Thyroid gland (tissue), 4 donors: Measurements from ENCODE around the gene C1QL1.

Experiments used
- CTCF ChIP-seq, 6 experiments: fragments of 200-600 bp in 3 of 6; fragments of 450-650 bp in 3 of 6; sonication (generic) in 3 of 6; IDR thresholded peaks; one replicate each; pipeline ENCODE4 v1.5.1; 2016 to 2019; ENCODE audit warnings: antibody characterized with exemption in 6 of 6, mild to moderate bottlenecking in 2 of 6, inconsistent platforms in 1 of 6, moderate library complexity in 1 of 6
- POLR2A ChIP-seq, 2 donors: fragments of 450-650 bp; IDR thresholded peaks; one replicate each; pipeline ENCODE4 v1.6.1; 2017; ENCODE audit warnings: antibody characterized with exemption in 2 of 2, mild to moderate bottlenecking in 2 of 2, moderate library complexity in 1 of 2

DNA sequence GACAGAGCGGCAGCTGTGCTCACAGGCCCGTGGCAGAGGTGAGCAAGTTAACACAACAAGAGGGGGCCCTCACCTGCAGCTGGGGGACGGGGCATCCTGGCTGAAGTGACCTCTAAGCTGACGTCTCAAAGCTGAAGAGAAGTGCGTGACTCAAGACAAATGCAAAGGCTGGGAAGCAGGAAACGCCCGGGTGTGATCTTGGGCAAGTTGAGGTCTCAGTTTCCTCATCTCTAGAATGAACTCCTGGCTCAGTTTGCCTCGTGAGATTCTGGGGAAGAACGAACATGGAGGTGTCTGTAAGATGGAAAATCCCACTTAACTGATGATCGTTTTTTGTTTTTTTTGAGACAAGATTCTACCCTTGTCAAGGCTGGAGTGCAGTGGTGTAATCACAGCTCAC is 40.1 kb upstream of the C1QL1 start:
- TF ChIP-seq CTCF (IDR thresholded peaks at IDR 0.05) = no peak
- TF ChIP-seq POLR2A (IDR thresholded peaks at IDR 0.05) = no peak
